Liver (tissue), 3 donors: ENCODE results near the gene HMGCL.
"Not testable (repeated sequence)": the region's sequence is repeated elsewhere in the genome, so short reads cannot be mapped to it uniquely, and the experiment has no call there.

Experiments used
- CTCF ChIP-seq: fragments of 150-350 bp; IDR thresholded peaks from 2 replicates; pipeline ENCODE4 v1.5.1; 2017; ENCODE audit warnings: improper control_type of control experiment, low read depth, low read length; ENCODE audit not compliant: missing input control
- EGR1 ChIP-seq, 2 donors: IDR thresholded peaks; 2 replicates each; pipeline ENCODE4 v1.6.1; 2016 to 2018; ENCODE audit warnings: antibody characterized with exemption in 2 of 2, low read depth in 2 of 2
- HNF4A ChIP-seq, 2 donors: conservative IDR thresholded peaks; 2 replicates each; pipeline ENCODE4 v1.6.1; 2016; ENCODE audit warnings: antibody characterized with exemption in 2 of 2, mild to moderate bottlenecking in 2 of 2
- MAX ChIP-seq: IDR thresholded peaks from 2 replicates; pipeline ENCODE4 v1.6.1; 2016; ENCODE audit warnings: antibody characterized with exemption
- RAD21 ChIP-seq, 2 donors: IDR thresholded peaks; 2 replicates each; pipeline ENCODE4 v1.6.1; 2016; ENCODE audit warnings: antibody characterized with exemption in 2 of 2, mild to moderate bottlenecking in 2 of 2
- REST ChIP-seq: IDR thresholded peaks from 2 replicates; pipeline ENCODE4 v1.6.1; 2016; ENCODE audit warnings: antibody characterized with exemption, mild to moderate bottlenecking
- TAF1 ChIP-seq: conservative IDR thresholded peaks from 2 replicates; pipeline ENCODE4 v1.6.1; 2016; ENCODE audit warnings: antibody characterized with exemption, mild to moderate bottlenecking
- donor health status: healthy.
- donor health status: healthy.

- not testable (repeated sequence) for TF ChIP-seq CTCF; EGR1 (IDR thresholded peaks at IDR 0.05; ENCODE audit: low read depth in 2 of 2); MAX; RAD21 (IDR thresholded peaks at IDR 0.05); TAF1; REST; HNF4A (conservative IDR thresholded peaks at IDR 0.05)
These were observed 8.9 kb upstream of the HMGCL start for GRCh38 chr1:23834156-23834555.
